HEK293T (cell line): ENCODE measurements around the gene RYR1.

Experiments
- FOXA1 ChIP-seq: fragments of 450-650 bp; IDR thresholded peaks from 2 replicates; pipeline ENCODE4 v1.6.1; 2016; ENCODE audit warnings: mild to moderate bottlenecking
- FOXM1 ChIP-seq: fragments of 450-650 bp; IDR thresholded peaks from 2 replicates; pipeline ENCODE4 v1.6.1; 2017; ENCODE audit warnings: mild to moderate bottlenecking, borderline replicate concordance
- L3MBTL2 ChIP-seq: fragments of 450-650 bp; conservative IDR thresholded peaks from 2 replicates; pipeline ENCODE4 v1.6.1; 2016; ENCODE audit warnings: mild to moderate bottlenecking
- LEF1 ChIP-seq: fragments of 450-650 bp; IDR thresholded peaks from 2 replicates; pipeline ENCODE4 v1.6.1; 2017; ENCODE audit warnings: mild to moderate bottlenecking, borderline replicate concordance
- NFRKB ChIP-seq: fragments of 450-650 bp; IDR thresholded peaks from 2 replicates; pipeline ENCODE4 v1.6.1; 2016; ENCODE audit warnings: mild to moderate bottlenecking, moderate library complexity
- SP1 ChIP-seq: fragments of 450-650 bp; IDR thresholded peaks from 2 replicates; pipeline ENCODE4 v1.6.1; 2017
- SUZ12 ChIP-seq: fragments of 450-650 bp; IDR thresholded peaks from 2 replicates; pipeline ENCODE4 v1.6.1; 2016; ENCODE audit warnings: mild to moderate bottlenecking
- TARDBP ChIP-seq: fragments of 450-650 bp; IDR thresholded peaks from 2 replicates; pipeline ENCODE4 v1.6.1; 2016
- ZNF384 ChIP-seq: fragments of 450-650 bp; IDR thresholded peaks from 2 replicates; pipeline ENCODE4 v1.6.1; 2016
- TF ChIP-seq, protein P1 (sequence below): fragments of 450-650 bp; IDR thresholded peaks from 2 replicates; pipeline ENCODE4 v1.6.1; 2016

DNA sequence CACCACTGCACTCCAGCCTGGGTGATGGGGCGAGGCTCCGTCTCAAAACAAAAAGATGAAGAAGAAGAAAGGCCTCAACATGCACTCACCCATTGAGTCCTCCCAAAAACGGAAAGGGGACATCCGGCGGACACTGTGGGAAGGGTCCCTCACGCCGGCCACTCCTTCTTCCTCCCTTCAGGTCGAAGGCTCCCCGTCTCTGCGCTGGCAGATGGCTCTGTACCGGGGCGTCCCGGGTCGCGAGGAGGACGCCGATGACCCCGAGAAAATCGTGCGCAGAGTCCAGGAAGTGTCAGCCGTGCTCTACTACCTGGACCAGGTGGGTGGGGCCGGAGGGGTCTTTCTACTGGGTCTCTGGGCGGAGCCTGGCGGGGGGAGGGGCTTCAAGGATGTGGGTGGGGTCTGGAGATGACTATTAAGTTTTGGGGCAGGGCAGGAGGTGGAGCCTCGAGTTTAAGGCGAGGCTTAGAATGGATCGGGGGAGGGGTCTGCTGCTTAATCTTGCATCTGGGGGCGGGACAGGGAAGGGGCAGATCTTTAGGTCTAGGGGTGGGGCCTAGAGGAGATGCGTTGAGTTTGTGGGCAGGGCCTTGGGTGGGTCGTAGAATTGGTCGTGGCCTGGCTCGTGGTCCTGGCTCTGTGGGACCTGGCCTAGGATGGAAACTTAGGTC is 94.1 kb downstream of the RYR1 start:
- TF ChIP-seq FOXA1: no peak
- no peak for TF ChIP-seq ZNF384
- no peak for TF ChIP-seq NFRKB
- TF ChIP-seq SP1: no peak
- TF ChIP-seq, protein P1, sequence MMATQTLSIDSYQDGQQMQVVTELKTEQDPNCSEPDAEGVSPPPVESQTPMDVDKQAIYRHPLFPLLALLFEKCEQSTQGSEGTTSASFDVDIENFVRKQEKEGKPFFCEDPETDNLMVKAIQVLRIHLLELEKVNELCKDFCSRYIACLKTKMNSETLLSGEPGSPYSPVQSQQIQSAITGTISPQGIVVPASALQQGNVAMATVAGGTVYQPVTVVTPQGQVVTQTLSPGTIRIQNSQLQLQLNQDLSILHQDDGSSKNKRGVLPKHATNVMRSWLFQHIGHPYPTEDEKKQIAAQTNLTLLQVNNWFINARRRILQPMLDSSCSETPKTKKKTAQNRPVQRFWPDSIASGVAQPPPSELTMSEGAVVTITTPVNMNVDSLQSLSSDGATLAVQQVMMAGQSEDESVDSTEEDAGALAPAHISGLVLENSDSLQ: no peak
- TF ChIP-seq LEF1: no peak
- no peak for TF ChIP-seq L3MBTL2
- no peak for TF ChIP-seq SUZ12
- TF ChIP-seq FOXM1: no peak
- no peak for TF ChIP-seq TARDBP
